Tibial nerve (tissue), 4 donors: Measurements from ENCODE around the gene SLC2A8.

Experiments used
- EP300 ChIP-seq, 2 donors: sonication (generic); formaldehyde crosslinking; IDR thresholded peaks; one replicate each; pipeline ENCODE4 v1.6.1; 2017; ENCODE audit warnings: antibody characterized with exemption in 2 of 2, mild to moderate bottlenecking in 1 of 2
- POLR2A ChIP-seq, 2 donors: fragments of 450-650 bp; IDR thresholded peaks; one replicate each; pipeline ENCODE4 v1.6.1; 2017; ENCODE audit warnings: antibody characterized with exemption in 2 of 2, mild to moderate bottlenecking in 2 of 2, moderate library complexity in 2 of 2
- TF ChIP-seq, protein P1 (sequence below), 5 experiments: fragments of 200-600 bp in 3 of 5; fragments of 450-650 bp in 2 of 5; sonication (generic) in 3 of 5; IDR thresholded peaks; one replicate each; pipeline ENCODE4 v1.5.1; 2016 to 2019; ENCODE audit warnings: antibody characterized with exemption in 5 of 5, mild to moderate bottlenecking in 3 of 5, moderate library complexity in 2 of 5

DNA sequence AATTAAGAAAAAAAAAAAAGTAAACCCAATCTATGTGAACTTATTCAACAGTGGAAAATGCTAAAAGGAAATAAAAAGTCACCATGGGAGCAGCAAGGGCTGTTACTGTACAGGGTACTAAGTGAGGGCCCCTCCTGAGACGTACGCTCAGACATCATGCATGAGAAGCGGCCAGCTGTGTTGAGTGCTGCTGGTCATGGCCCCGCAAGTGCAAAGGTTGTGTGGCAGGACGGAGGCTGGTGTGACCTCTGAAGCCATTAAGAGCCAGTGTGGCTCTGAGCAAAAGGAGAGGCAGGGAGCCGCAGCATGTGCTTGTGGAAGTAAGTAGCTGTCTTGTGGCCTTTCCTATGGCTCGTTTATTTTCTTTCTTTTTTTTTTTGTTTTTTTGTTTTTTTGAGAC lies 24.1 kb downstream of the SLC2A8 start:
- TF ChIP-seq, protein P1, sequence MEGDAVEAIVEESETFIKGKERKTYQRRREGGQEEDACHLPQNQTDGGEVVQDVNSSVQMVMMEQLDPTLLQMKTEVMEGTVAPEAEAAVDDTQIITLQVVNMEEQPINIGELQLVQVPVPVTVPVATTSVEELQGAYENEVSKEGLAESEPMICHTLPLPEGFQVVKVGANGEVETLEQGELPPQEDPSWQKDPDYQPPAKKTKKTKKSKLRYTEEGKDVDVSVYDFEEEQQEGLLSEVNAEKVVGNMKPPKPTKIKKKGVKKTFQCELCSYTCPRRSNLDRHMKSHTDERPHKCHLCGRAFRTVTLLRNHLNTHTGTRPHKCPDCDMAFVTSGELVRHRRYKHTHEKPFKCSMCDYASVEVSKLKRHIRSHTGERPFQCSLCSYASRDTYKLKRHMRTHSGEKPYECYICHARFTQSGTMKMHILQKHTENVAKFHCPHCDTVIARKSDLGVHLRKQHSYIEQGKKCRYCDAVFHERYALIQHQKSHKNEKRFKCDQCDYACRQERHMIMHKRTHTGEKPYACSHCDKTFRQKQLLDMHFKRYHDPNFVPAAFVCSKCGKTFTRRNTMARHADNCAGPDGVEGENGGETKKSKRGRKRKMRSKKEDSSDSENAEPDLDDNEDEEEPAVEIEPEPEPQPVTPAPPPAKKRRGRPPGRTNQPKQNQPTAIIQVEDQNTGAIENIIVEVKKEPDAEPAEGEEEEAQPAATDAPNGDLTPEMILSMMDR (IDR thresholded peaks at IDR 0.05), result no peak
- TF ChIP-seq POLR2A (IDR thresholded peaks at IDR 0.05), result no peak
- TF ChIP-seq EP300 (IDR thresholded peaks at IDR 0.05), result no peak
